ENCODE measurements around the gene SELPLG. TPM values are rescaled to one million over a fixed set of nuclear protein-coding genes. Genes with fewer than 3 reads are reported as not detected.

SELPLG gene
- total RNA-seq, 1 donor from 2014 or later, result not detected

GRCh38 chr12:108678104-108678730, 44.5 kb upstream of the SELPLG start:
- H3K4me3 ChIP-seq, result no peak overlapping the region
- Mint-ChIP-seq H3K27ac (no peak overlapping the region), H3K9me3 (no peaks in the 10 kb centered on the region), H3K27me3 (ENCODE audit: insufficient read depth, low read depth) (peaks cover 2% of the 10 kb centered on the region), H3K36me3 (peaks cover 35% of the 10 kb centered on the region), H3K4me1 (peaks cover 6% of the 10 kb centered on the region), H3K4me3 (no peak overlapping the region)
- peaks cover 13% of the 10 kb centered on the region for H3K4me1 ChIP-seq
- no peak overlapping the region for H3K27ac ChIP-seq
- no peak for DNase-seq (ENCODE audit: low spot score)
- H3K4me2 ChIP-seq, result no peak overlapping the region
- H3K36me3 ChIP-seq, result no peaks in the 10 kb centered on the region
- peaks cover 5% of the 10 kb centered on the region for H3F3A ChIP-seq (ENCODE audit: low read depth)
- H3K27me3 ChIP-seq, result no peaks in the 10 kb centered on the region
- H3K9me3 ChIP-seq (ENCODE audit: low read depth), result no peaks in the 10 kb centered on the region
- TF ChIP-seq EZH2phosphoT487 (IDR thresholded peaks at IDR 0.05) (no peak), EZH2 (IDR thresholded peaks at IDR 0.05) (no peak), CTCF (IDR thresholded peaks at IDR 0.05) (no peak)
- H4K20me1 ChIP-seq (ENCODE audit: low read depth), result peaks cover 24% of the 10 kb centered on the region
- H3K79me2 ChIP-seq (ENCODE audit: low read depth), result peaks cover 51% of the 10 kb centered on the region
- no peak overlapping the region for H3K9ac ChIP-seq
- no peak overlapping the region for H2AFZ ChIP-seq (replicated peaks)

GRCh38 chr12:108677381-108677780, 43.7 kb upstream of the SELPLG start:
- Histone ChIP-seq H3K9ac (no peak overlapping the region), H3K4me2 (no peak overlapping the region), H2AFZ (replicated peaks) (no peak overlapping the region), H3F3A (ENCODE audit: low read depth) (peaks cover 5% of the 10 kb centered on the region), H3K79me2 (ENCODE audit: low read depth) (peaks cover 45% of the 10 kb centered on the region), H3K9me3 (ENCODE audit: low read depth) (no peaks in the 10 kb centered on the region), H3K36me3 (no peaks in the 10 kb centered on the region), H3K27ac (no peak overlapping the region), H3K4me3 (no peak overlapping the region), H3K27me3 (no peaks in the 10 kb centered on the region), H4K20me1 (ENCODE audit: low read depth) (peaks cover 24% of the 10 kb centered on the region), H3K4me1 (peaks cover 13% of the 10 kb centered on the region)
- no peak for DNase-seq (ENCODE audit: low spot score)
- H3K4me3 Mint-ChIP-seq, result no peak overlapping the region
- peaks cover 37% of the 10 kb centered on the region for H3K36me3 Mint-ChIP-seq
- peaks cover 6% of the 10 kb centered on the region for H3K4me1 Mint-ChIP-seq
- TF ChIP-seq CTCF (IDR thresholded peaks at IDR 0.05), result no peak
- TF ChIP-seq EZH2phosphoT487 (IDR thresholded peaks at IDR 0.05), result no peak
- TF ChIP-seq EZH2 (IDR thresholded peaks at IDR 0.05), result no peak
- H3K9me3 Mint-ChIP-seq, result no peaks in the 10 kb centered on the region
- no peak overlapping the region for H3K27ac Mint-ChIP-seq
- H3K27me3 Mint-ChIP-seq (ENCODE audit: insufficient read depth, low read depth), result peaks cover 2% of the 10 kb centered on the region

- Histone ChIP-seq H3K9ac (no peak overlapping the region), H3K9me3 (ENCODE audit: low read depth) (no peaks in the 10 kb centered on the region), H3K36me3 (no peaks in the 10 kb centered on the region), H3K27me3 (no peaks in the 10 kb centered on the region), H3K79me2 (ENCODE audit: low read depth) (peaks cover 39% of the 10 kb centered on the region), H3K4me3 (no peak overlapping the region), H2AFZ (replicated peaks) (no peak overlapping the region), H3F3A (ENCODE audit: low read depth) (peaks cover 5% of the 10 kb centered on the region), H4K20me1 (ENCODE audit: low read depth) (peaks cover 22% of the 10 kb centered on the region), H3K4me1 (peaks cover 8% of the 10 kb centered on the region), H3K27ac (no peak overlapping the region), H3K4me2 (no peak overlapping the region)
- peaks cover 6% of the 10 kb centered on the region for H3K4me1 Mint-ChIP-seq
- H3K27ac Mint-ChIP-seq, result no peak overlapping the region
- H3K36me3 Mint-ChIP-seq, result peaks cover 42% of the 10 kb centered on the region
- no peak for DNase-seq (ENCODE audit: low spot score)
- no peaks in the 10 kb centered on the region for H3K9me3 Mint-ChIP-seq
- peaks cover 2% of the 10 kb centered on the region for H3K27me3 Mint-ChIP-seq (ENCODE audit: insufficient read depth, low read depth)
- H3K4me3 Mint-ChIP-seq, result no peak overlapping the region
- no peak for TF ChIP-seq CTCF (IDR thresholded peaks at IDR 0.05)
- TF ChIP-seq EZH2phosphoT487 (IDR thresholded peaks at IDR 0.05), result no peak
- no peak for TF ChIP-seq EZH2 (IDR thresholded peaks at IDR 0.05)
These were observed 43.0 kb upstream of the SELPLG start for GRCh38 chr12:108676707-108677106.

All from neural progenitor cell (in vitro differentiated cells).